Parathyroid adenoma (tissue), 2 donors: Measurements from ENCODE around the gene MACIR.

Experiments used
- H2AFZ ChIP-seq: fragments of 300-600 bp; sonication (generic); one replicate; pipeline ENCODE4 v1.7.0; 2017; ENCODE audit warnings: antibody characterized with exemption, mild to moderate bottlenecking
- H3K27ac ChIP-seq: fragments of 300-600 bp; sonication (generic); one replicate; pipeline ENCODE4 v1.7.0; 2017
- H3K27me3 ChIP-seq: fragments of 300-600 bp; sonication (generic); one replicate; pipeline ENCODE4 v1.7.0; 2017; ENCODE audit warnings: low read length; ENCODE audit not compliant: control insufficient read depth, insufficient read depth
- H3K36me3 ChIP-seq: fragments of 300-600 bp; sonication (generic); one replicate; pipeline ENCODE4 v1.7.0; 2017; ENCODE audit warnings: low read length; ENCODE audit not compliant: control insufficient read depth, insufficient read depth
- H3K4me1 ChIP-seq: fragments of 300-600 bp; sonication (generic); one replicate; pipeline ENCODE4 v1.7.0; 2017; ENCODE audit warnings: control low read depth
- H3K4me2 ChIP-seq: fragments of 300-600 bp; sonication (generic); one replicate; pipeline ENCODE4 v1.7.0; 2017; ENCODE audit warnings: low read length
- H3K4me3 ChIP-seq: fragments of 300-600 bp; sonication (generic); one replicate; pipeline ENCODE4 v1.7.0; 2017; ENCODE audit warnings: low read depth, low read length
- H3K79me2 ChIP-seq: fragments of 300-600 bp; sonication (generic); one replicate; pipeline ENCODE4 v1.7.0; 2017; ENCODE audit warnings: control low read depth
- H3K9ac ChIP-seq: fragments of 300-600 bp; sonication (generic); one replicate; pipeline ENCODE4 v1.7.0; 2017; ENCODE audit warnings: mild to moderate bottlenecking
- H3K9me3 ChIP-seq: fragments of 300-600 bp; sonication (generic); one replicate; pipeline ENCODE4 v1.7.0; 2017; ENCODE audit warnings: low read length; ENCODE audit not compliant: control insufficient read depth
- CTCF ChIP-seq: fragments of 300-600 bp; sonication (generic); IDR thresholded peaks from one replicate; pipeline ENCODE4 v1.7.0; 2017; ENCODE audit warnings: antibody characterized with exemption, mild to moderate bottlenecking
- donor health status: primary hyperparathyroidism.

MACIR gene

GRCh38 chr5:103327451-103327850 lies 68.9 kb downstream of the MACIR start:
- Histone ChIP-seq H3K79me2 (no peaks in the 10 kb centered on the region), H3K27me3 (no peaks in the 10 kb centered on the region), H3K36me3 (no peaks in the 10 kb centered on the region), H2AFZ (no peak overlapping the region), H3K4me1 (no peaks in the 10 kb centered on the region), H3K4me2 (no peak overlapping the region), H3K4me3 (no peak overlapping the region), H3K9me3 (no peaks in the 10 kb centered on the region), H3K27ac (no peak overlapping the region), H3K9ac (no peak overlapping the region)
- TF ChIP-seq CTCF: no peak

GRCh38 chr5:103327893-103328292 lies 69.3 kb downstream of the MACIR start:
- H2AFZ ChIP-seq: no peak overlapping the region
- H3K4me2 ChIP-seq: no peak overlapping the region
- H3K27ac ChIP-seq: no peak overlapping the region
- H3K9ac ChIP-seq: no peak overlapping the region
- no peaks in the 10 kb centered on the region for H3K36me3 ChIP-seq
- no peak for TF ChIP-seq CTCF
- H3K79me2 ChIP-seq: no peaks in the 10 kb centered on the region
- H3K9me3 ChIP-seq: no peaks in the 10 kb centered on the region
- no peaks in the 10 kb centered on the region for H3K4me1 ChIP-seq
- no peak overlapping the region for H3K4me3 ChIP-seq
- H3K27me3 ChIP-seq: no peaks in the 10 kb centered on the region
